NB4 (cell line): Measurements from ENCODE around the gene SYCP2.

Experiments used
- DNase-seq: peaks from one replicate; pipeline ENCODE4 v3.0.0; 2010; ENCODE audit warnings: low read depth
- H3K4me3 ChIP-seq: one replicate; pipeline ENCODE4 v1.5.1; 2011; ENCODE audit warnings: mild to moderate bottlenecking, low read depth, low read length, moderate library complexity
- MYC ChIP-seq: IDR thresholded peaks from 2 replicates; pipeline ENCODE4 v1.6.1; 2011; ENCODE audit warnings: low read depth, low read length
- POLR2A ChIP-seq: IDR thresholded peaks from 2 replicates; pipeline ENCODE4 v1.6.1; 2011; ENCODE audit warnings: mild to moderate bottlenecking; ENCODE audit not compliant: insufficient read length; ENCODE audit errors: extremely low read depth
- TF ChIP-seq, protein P1 (sequence below): IDR thresholded peaks from one replicate; pipeline ENCODE4 v1.5.1; 2012; ENCODE audit warnings: low read depth, low read length
- TF ChIP-seq, protein P2 (sequence below): IDR thresholded peaks from 2 replicates; pipeline ENCODE4 v1.6.1; 2011; ENCODE audit warnings: low read depth, low read length

SYCP2 gene

DNA sequence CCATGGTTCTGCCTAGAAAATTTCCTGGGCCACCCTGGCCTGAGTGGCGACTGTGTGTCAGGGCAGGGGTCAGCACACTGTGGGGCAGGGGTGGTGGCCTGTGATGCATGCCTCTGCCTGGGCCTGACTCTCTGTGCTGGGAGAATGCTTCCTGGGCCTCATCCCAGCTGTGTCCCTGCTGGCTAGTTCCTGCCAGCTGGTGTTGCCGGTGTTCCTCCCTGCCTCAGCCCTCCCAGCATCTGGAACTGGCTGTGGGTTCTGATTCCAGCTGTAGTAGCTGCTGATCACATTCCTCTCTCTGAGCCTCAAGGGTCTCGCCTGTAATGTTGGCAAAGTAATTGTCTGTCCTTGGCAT, 101.5 kb downstream of the SYCP2 start:
- no peak for DNase-seq
- H3K4me3 ChIP-seq = no peak overlapping the region
- TF ChIP-seq, protein P1, sequence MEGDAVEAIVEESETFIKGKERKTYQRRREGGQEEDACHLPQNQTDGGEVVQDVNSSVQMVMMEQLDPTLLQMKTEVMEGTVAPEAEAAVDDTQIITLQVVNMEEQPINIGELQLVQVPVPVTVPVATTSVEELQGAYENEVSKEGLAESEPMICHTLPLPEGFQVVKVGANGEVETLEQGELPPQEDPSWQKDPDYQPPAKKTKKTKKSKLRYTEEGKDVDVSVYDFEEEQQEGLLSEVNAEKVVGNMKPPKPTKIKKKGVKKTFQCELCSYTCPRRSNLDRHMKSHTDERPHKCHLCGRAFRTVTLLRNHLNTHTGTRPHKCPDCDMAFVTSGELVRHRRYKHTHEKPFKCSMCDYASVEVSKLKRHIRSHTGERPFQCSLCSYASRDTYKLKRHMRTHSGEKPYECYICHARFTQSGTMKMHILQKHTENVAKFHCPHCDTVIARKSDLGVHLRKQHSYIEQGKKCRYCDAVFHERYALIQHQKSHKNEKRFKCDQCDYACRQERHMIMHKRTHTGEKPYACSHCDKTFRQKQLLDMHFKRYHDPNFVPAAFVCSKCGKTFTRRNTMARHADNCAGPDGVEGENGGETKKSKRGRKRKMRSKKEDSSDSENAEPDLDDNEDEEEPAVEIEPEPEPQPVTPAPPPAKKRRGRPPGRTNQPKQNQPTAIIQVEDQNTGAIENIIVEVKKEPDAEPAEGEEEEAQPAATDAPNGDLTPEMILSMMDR = no peak
- TF ChIP-seq, protein P2, sequence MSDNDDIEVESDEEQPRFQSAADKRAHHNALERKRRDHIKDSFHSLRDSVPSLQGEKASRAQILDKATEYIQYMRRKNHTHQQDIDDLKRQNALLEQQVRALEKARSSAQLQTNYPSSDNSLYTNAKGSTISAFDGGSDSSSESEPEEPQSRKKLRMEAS = no peak
- TF ChIP-seq MYC = no peak
- TF ChIP-seq POLR2A = no peak

DNA sequence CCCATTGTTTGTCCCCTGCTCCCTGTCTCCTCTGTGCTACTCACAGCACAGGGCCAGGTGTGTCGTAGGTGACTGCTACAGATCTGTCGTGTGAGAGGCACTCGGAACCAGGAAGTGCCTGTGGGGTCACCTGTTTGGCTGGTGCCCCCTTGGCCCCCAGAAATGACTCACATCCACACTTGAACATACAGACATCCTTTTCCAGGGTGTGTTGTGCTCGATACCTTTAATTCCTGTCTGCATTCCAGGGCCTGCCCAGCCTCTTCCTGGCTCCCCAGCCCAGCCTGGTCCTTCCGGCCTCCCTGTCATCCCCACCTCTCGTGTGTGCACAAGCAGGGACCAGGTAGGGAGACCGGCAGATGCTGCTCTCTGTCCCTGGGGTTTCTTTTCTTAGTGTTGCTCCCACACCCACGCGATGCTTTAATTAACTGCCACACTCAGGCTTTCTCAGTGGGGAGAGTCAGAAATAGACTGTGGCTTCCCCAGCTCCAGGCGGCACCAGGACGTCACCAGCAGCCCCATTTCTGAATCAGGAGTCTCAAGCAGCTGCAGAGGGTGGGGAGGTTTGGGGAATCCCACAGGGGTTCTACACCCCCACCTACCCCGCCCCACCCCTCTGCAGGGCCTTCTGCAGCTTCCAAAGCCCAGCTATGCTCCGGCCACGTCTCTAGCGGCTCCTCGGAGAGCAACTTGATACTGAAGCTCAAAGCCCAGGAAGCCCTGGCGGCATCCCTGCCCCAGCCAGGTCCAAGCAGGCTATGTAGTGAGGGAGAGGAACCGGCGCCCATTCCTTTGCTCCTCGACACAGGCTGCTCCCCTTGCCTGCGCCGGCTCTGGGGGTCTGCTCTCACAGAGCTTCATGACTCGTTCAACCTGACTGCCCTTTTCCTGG, 102.2 kb downstream of the SYCP2 start:
- DNase-seq = no peak

DNA sequence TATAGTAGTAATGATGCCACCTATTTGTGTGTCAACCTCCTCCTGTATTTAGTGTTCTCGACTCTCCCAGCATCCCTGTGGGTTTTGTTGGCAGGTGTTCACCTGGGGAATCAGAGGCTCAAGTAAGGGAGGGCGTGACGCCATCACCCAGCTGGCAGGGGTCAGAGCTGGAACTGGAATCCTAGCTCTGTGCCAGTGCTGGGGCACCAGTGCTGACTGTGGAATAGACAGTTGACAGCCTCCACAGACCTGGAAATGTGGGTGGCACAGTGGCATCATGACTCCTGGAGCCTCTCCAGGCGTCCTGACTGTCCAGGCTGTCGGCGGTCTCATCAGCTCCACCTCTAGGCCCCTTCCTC, 102.8 kb downstream of the SYCP2 start:
- DNase-seq = no peak
- TF ChIP-seq POLR2A = no peak
- no peak for TF ChIP-seq MYC
- TF ChIP-seq, protein P2 = no peak
- TF ChIP-seq, protein P1 = no peak
- H3K4me3 ChIP-seq = no peak overlapping the region

More for the DNA sequence above, 102.2 kb downstream of the SYCP2 start:
- TF ChIP-seq POLR2A (no peak), MYC (no peak)
- TF ChIP-seq, protein P1 = no peak
- TF ChIP-seq, protein P2 = no peak
- H3K4me3 ChIP-seq = no peak overlapping the region

DNA sequence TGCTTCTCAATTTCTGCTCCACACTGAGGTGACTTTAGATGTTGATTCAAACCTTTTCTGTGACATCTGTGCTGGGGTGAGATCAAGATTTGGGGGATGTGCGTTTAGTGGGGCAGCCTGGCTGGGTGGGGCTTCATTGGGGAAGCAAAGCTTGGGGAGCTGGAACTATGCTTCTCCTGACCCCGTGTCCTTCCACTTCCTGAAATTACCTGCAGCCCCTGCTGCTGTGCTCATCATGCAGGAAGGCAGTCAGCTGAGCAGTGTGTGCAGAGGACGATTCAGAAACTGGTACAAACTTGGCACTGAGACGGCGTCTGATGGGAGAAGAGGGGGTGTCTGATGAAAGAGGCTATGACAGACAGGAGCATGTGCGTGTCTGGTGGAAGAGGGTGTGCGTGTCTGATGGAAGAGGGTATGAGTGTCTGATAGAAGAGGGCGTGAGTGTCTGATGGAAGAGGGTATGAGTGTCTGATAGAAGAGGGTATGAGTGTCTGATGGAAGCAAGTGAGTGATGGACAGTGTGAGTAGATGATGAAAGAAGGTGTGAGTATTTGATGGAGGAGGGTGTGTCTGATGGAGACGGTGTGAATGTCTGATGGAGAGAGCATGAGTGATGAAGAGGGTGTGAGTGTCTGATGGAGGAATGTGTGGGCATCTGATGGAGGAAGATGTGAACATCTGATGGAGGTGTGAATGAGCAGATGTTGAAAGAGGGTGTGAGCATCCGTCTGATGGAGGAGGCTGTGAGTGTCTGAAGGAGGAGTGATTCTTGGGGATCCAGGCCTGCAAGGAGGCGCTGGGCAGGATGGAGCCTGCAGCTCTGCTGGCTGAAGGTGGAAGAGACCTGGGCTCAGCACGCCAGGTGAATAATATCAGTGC, 103.4 kb downstream of the SYCP2 start:
- DNase-seq = no peak
- H3K4me3 ChIP-seq = no peak overlapping the region
- TF ChIP-seq, protein P1 = no peak
- TF ChIP-seq MYC (no peak), POLR2A (no peak)
- TF ChIP-seq, protein P2 = no peak

DNA sequence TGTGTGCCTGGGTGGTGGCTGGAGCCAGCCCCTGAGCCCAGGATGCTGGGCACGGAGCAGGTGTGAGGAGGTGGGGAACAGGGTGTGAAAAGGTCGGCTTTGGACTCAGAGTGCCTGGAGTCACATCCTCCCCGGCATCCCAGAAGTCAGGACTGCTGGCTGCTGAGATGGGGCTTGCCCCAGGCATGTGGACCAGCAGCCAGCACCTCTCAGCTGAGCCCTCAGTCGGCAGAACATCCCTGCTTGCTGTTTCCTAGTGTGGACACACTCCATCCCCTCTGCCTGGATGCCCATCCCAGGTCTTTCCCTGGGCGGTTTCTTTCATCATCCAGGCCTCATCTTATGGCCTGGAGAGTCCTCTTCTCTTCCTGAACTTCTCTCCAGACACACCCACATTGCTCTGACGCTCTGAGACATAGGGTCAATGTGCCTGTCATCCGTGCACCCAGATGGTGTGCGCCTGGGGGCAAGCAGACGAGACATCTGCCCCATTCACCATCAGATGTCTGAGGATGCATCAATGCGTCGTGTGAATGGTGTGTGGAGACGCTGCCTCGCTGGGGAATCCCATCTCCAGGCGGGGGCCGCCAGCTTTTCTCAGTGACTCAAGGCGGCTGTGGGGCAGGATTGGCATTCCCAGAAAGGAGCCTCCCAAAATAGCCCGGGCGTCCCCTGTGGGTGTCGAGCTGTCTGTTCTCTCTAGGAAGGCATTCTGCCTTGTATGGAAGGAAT, 104.2 kb downstream of the SYCP2 start:
- TF ChIP-seq, protein P1 = no peak
- TF ChIP-seq POLR2A = no peak
- TF ChIP-seq MYC = no peak
- TF ChIP-seq, protein P2 = no peak
- no peak overlapping the region for H3K4me3 ChIP-seq
- no peak for DNase-seq
